GM18867 (cell line): ENCODE measurements around the gene ACOX3.
"Not testable (repeated sequence)": the region's sequence is repeated elsewhere in the genome, so short reads cannot be mapped to it uniquely, and the experiment has no call there.

ENCODE experiments used
- ATAC-seq: cut with Tn5 transposase; IDR thresholded peaks from one replicate; pipeline ENCODE4 v1.9.1; 2021; ENCODE audit warnings: mild to moderate bottlenecking, moderate library complexity; ENCODE audit not compliant: unreplicated experiment

The ACOX3 gene

GRCh38 chr4:8343262-8343966 lies 97.1 kb downstream of the ACOX3 start:
- no peak for ATAC-seq

- ATAC-seq = no peak
Measured at GRCh38 chr4:8342651-8343261, 97.8 kb downstream of the ACOX3 start.

DNA sequence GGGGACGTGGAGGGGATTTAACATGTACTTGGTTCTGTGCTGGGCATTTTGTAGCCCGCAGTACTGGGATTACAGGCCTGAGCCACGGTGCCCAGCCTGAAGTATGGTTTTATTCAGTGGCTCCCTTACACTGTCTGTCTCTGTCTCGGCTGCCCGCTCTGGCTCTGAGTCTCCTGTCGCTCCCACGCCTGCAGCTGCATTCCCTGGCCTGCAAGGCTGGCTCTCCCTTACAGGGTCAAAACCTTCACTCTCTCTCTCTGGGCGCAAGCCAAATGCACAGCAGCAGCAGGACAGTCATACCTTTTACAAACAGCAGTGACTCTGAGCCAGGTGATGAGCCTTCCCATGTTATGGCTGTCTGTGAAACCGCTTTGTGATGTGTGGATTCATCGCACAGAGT lies 98.8 kb downstream of the ACOX3 start:
- no peak for ATAC-seq

- not testable (repeated sequence) for ATAC-seq
Measured at GRCh38 chr4:8341281-8341680, 99.2 kb downstream of the ACOX3 start.

- ATAC-seq = no peak
Measured at GRCh38 chr4:8340781-8341241, 99.7 kb downstream of the ACOX3 start.

DNA sequence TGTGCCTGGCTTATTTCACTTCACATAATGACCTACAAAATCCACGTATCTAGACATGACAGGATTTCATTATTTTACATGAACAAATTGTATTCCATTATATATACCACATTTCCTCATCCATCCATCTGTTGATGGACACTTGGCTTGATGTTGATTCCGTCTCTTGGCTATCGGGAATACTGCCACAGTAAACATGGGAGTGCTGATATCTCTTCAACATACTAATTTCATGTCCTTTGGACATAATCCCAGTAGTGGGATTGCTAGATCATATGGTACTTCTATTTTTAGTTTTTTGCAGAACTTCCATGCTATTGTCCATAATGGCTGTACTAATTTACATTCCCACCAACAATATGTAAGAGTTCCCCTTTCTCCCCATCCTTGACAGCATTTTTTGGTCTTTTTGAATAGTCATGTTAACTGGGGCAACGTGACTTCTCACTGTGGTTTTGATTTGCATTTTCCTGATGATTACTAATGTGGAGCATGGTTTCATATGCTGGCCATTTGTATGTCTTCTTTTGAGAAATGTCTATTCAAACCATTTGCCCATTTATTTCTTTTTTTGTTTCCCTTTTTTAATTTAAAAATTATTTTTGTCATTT lies 102.1 kb downstream of the ACOX3 start:
- no peak for ATAC-seq

GRCh38 chr4:8336412-8337075 lies 104.0 kb downstream of the ACOX3 start:
- no peak for ATAC-seq

DNA sequence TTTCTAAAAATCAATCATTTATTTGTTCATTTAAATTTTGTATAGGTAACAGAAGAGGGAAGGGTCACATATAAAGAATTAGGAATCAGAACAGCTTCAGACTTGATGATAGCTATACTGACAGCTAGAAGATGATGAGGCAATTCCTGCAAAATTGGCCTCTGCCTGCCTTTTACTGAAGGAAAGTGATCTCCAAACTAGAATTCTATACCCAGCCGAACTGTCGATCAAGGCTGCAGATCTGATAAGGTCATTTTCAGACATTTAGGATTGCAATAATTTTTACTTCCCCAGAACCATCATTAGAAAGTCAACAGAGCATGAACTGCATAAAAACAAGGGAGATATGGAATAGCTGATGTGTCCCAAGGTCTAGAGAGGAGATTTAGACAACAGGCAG lies 104.7 kb downstream of the ACOX3 start:
- ATAC-seq = no peak

- no peak for ATAC-seq
Measured at GRCh38 chr4:8334786-8335460, 105.6 kb downstream of the ACOX3 start.

DNA sequence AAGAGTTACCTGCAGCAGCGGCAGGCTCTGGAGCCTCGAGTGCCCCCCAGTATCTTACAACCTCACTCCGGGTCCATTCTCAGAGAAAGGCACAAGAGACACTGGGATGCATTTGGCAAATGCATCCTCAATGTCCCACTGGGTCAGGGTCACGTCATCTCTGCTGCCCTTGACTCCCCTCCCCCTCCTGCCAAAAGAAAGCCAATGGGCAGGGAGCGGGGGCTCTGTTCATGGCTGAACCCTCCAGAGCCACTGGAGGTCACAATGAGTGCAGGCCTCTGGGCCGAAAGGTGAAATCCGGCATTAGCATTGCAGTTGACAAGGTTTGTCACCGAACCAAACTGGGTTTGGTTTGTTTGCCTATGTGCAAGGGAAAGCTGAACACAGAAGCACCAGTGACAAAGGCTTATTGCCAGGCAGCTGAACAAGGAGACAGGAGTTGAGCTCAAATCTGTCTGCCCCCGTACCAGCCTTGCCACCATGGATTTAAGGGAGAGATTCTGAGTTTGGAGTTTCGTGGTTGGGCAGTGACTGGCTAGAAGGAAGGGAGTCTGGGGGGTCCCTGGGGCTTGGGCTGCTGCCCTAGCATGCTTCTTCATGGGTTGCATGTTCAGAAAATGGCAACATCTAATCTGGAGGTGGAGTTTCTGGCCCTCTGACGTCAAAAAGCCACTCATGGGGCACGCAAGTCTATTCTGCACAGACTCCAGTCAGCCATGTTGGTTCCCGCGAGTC lies 106.6 kb downstream of the ACOX3 start:
- ATAC-seq = no peak

DNA sequence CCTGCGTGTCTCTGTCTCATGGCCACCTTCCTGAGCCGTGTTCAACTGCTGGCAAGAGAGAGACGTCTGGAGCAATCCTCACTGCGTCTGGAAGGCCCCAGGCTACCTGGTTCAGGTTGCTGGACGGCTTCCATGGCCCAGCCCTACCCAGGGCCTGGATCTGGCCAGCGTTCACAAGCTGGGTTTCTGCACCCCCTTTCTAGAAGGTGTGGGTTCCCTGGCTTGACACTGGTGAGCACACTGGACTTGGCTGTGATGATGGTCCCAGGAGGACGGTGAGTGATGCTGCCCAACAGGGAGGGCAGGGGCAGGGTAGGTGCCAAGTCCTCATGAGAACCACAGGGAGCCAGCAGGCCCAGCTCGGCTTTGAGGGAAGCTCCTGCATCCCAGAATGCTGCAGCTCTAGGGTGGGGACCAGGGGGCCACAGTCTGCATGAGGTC lies 107.6 kb downstream of the ACOX3 start:
- ATAC-seq = no peak

DNA sequence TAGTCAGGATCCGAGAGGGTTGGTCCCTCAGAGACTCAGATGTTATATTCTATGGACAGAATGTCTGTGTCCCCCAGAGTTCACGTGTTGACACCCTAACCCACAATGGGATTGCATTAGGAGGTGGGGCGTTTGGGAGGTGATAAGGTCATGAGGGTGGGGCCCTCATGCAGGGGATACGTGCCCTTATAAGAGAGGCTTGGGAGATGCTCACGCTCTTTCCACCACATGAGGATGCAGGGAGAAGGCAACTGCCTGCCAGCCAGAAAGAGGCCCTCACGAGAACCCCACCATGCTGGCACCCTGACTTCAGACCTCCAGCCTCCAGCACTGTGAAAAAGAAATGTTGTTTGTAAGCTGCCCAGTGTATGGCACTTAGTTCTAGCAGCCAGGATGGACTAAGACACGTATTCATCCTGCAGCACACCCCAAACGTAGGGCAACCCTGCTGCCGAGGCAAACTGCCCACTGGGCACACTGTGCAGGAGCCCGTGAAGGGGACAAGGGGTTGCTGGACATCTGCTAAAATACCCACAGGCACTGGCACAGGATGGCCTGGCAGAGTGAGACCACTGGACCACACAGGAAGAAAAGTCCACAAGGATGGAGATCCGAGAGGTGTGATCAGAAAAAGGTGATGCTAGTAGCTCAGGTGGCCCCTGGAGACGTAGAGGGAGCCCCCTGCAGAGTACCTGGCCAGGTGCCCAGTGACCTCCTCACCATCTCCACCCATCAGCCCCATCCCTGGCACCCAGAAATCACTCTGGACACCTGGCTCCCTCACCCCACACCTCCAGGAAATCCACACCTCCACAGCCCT lies 108.3 kb downstream of the ACOX3 start:
- no peak for ATAC-seq

GRCh38 chr4:8331575-8331955 lies 109.0 kb downstream of the ACOX3 start:
- ATAC-seq = no peak

DNA sequence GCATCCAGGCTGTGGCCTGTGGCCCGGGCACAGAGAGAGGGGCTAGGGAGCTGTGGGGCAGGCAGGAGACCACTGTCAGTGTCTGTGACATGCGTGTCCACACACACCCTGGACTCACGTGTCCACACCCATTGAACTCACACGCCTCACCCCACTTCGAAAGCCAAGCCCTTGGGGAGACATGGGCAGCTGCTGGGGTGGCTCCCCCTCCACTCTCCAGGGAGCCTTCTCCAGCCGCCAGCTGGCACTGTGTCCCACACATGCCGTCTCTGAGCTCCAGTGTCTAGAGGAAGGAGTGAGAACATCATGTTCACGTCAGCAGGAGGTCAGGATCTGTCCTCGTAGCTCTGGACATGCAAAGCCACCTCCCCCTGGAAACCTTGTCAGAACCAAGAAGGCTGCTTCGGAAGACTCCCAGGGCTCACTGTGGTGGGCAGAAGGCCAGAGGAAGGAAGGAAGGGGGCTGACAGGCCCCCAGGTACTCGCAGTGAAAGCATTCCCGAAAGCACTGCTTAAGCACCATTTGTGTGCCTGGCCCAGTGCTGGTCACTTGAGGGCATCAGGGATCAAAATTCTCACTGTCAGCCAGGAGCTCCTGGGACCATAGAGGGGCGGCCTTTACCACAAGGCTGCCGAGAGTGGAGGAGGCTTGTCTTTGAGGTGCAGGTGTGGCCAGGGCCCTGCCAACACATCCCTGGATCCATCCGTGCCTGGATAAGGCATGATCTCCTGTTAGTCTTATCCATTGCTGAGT lies 109.5 kb downstream of the ACOX3 start:
- no peak for ATAC-seq

GRCh38 chr4:8329859-8330761 lies 110.4 kb downstream of the ACOX3 start:
- ATAC-seq = no peak

- no peak for ATAC-seq
Measured at GRCh38 chr4:8329560-8329858, 111.0 kb downstream of the ACOX3 start.

DNA sequence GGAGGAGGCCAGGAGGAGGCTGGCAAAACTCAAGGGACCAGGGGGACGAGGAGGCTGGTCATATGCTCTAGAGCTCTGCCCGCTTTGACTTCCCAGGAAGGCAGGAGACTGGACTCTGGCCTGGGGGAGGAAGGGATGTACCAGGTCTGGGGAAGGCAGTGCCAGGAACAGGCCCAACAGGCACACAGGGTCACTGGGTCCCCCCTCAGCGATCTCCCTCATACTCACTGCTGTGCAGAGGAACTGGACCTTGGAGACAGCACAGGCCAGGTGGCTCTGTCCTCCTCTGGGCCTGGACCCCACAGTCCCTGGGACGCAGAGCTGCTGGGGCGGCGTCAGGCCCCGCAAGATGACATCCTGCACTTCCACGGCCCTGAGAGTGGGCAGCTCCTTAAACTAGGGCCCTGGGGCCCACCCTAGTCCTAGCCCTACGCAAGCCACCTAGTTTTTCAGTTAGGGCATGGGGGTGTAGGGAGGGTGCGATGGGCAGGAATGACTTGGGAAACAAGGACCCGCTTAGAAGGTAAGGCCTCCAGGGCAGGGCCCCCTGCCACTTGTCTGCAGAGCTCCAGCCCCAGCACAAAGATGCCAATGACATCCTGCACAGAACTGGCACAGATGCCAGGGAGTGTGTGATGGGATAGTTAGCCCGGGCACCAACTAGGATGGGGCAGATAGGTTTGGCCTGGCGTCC lies 111.5 kb downstream of the ACOX3 start:
- no peak for ATAC-seq
